Limb (tissue), 2 donors: Measurements from ENCODE around the gene RAPGEF1.

Experiments used
- DNase-seq, 2 donors: peaks; one replicate each; pipeline ENCODE4 v3.0.0-alpha.2; 2016; ENCODE audit errors: extremely low spot score in 2 of 2

The RAPGEF1 gene

DNA sequence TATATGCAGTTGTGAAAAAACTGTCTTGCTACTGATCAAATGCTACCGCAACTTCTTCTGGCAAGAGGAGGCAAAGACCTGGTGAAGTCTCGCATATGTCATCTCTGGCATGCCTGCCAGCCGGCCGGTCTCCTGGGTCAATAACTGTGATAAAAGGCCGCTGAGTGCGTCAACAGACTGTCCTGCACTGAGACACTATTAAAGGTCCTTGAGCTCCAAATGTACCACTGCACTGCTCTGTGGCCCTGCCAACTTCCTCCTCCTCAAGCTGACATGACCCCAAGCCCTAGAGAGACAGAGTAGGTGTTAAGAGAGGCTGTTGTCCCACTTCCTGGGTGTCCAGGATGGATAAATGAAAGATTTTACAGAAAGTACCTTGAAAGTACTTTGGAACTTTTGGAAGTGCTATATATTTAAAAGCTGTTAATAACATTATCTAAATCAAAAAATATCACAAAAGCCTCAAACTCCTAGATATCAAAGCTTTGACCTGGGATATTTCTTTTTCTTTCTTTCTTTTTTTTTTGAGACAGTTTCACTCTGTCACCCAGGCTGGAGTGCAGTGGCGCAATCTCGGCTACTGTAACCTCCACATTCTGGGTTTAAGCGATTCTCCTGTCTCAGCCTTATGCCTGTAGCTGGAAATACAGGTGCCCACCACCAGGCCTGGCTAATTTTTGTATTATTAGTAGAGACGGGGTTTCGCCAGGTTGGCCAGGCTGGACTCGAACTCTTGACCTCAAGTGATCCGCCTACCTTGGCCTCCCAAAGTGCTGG lies 31.5 kb downstream of the RAPGEF1 start:
- no peak for DNase-seq

DNA sequence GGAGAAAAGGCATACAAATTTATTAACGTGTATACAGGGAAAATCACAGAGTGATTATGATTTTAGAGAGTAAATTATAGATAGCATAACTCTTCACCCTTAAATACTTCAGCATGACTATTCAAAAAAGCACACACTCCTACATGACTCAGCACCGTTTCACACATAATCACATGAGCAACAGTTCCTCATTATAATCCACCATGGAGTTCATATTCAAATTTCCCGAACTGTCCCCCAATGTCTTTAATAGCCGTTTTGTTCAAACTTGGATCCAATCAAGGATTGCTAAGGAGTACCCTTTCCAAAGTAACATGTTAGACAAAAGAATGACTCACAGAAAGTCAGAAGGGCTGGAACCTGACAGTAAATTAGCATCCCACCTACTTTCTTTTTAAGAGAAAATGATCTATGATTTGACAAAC lies 32.1 kb downstream of the RAPGEF1 start:
- DNase-seq, result no peak

DNA sequence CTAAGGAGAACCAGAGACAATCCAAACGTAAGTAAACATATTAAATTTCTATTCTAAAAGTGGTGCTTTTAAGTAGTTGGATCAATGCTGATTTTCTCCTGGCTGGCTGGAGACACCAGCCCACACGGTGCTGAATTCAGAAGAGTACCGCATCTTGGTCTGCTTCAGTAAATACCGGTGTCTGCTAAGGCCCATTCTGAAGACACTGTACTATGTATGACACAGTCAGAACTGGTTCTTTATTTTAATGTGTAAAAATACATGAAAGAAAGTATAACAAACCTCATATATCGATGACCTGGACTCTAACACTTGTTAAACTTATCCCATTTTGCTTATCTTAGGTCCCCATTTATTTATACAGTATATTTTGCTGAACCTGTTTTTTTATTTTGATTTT lies 32.8 kb downstream of the RAPGEF1 start:
- DNase-seq, result no peak

DNA sequence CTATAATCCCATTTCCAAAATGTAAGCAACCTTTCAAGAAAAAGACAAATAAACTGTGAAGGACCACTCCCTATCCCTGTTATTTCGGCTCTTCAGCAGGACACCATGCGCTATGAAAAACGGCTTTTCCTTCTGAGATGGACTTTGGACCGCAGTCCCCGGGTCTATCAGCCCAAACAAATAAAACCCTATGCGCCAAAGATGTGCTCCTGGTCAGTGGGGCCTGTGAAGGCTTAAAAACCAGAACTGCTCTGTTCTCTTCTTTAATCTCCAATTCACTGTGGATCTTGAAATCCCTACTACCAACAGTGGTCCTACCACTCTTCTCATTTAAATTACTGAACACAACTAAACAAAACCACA lies 33.3 kb downstream of the RAPGEF1 start:
- DNase-seq, result no peak

DNA sequence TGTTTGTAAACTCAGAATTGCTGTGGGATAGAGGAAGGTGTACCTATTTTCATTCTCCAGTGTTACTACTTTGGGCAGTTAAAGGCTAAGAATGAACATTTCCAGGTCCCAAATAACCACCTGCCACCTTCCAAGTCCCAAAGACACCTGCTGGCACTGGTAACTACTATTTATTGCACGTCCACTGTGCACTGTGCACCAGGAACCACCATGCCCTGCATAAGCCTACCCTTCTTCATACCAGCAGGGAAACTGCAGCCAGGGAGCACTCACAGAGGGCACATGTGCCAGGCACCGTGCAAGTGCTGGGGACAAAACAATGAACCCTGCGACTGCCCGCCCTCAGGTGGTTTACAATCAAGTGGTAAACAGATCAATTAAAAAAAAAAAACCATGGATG lies 34.9 kb downstream of the RAPGEF1 start:
- no peak for DNase-seq

DNA sequence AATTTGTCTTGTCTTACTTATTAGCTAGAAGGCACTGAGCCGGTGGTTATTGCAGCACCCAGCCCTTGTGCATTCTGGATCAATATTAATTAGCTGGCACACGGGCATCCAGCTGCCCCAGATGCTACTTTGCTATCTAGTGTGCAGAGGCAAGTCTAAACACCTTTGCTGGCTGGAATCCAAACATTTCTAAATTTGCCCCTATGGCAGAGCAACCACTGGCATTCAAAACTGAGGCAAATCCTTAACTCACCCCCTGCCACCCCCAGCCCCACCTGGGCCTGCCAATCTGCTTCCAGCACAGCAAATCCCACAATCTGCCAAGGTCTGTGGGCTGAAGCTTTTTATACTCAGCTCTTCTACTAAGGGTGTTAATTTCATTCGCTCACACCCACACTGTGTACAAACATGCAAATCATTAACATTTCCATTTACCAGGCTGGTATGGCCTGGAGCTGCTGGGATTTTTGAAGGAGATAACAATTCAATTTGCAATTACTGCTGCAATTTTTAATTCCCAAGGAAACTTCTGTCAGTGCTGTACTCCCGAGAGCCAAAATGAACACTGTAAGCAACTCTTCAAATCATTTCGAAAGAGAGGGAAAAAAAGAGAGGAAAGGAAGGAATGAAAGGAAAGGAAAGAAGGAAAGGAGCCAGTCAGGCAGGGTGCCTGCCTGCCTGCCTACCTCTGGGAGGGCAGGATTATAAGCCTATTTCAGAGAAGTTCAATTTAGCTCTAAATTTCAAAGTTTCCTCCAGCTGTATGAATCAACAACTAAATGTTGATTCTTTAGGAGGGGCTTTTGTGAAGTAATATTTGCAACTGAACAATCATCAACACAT lies 35.5 kb downstream of the RAPGEF1 start:
- peak in 1 of 2 donors; percentile 43 for DNase-seq

DNA sequence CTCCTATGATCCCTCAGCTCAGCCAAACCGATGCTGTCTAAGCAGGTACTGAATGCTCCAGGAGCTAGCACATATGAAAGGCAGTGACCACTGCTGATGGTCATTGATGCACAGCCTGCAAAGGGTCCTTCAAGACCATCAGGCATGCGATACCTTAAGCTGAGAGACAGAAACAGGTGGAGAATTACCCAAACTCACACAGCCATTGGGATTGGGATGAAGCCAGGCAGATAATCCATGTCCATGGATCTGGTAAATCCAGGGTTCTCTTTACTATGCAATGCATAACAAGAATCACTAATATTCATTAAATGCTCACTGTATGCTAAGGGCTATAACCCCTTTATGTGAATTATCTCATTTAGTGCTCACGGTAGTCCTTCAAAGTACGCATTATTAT lies 36.2 kb downstream of the RAPGEF1 start:
- no peak for DNase-seq

DNA sequence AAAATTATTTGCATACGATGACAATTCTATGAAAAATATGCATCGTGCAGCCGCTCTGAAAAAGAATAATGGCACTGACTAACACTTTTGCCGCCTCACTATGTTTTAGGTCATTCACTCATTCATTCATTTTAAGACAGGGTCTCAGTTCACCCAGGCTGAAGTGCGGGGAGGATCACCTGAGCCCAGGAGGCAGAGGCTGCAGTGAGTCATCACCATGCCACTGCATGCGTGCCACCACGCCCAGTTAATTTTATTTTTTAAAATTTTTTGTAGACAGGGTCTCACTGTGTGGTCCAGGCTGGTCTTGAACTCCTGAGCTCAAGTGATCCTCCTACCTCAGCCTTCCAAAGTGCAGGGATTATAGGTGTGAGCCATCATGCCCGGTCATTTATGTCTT lies 37.0 kb downstream of the RAPGEF1 start:
- no peak for DNase-seq

DNA sequence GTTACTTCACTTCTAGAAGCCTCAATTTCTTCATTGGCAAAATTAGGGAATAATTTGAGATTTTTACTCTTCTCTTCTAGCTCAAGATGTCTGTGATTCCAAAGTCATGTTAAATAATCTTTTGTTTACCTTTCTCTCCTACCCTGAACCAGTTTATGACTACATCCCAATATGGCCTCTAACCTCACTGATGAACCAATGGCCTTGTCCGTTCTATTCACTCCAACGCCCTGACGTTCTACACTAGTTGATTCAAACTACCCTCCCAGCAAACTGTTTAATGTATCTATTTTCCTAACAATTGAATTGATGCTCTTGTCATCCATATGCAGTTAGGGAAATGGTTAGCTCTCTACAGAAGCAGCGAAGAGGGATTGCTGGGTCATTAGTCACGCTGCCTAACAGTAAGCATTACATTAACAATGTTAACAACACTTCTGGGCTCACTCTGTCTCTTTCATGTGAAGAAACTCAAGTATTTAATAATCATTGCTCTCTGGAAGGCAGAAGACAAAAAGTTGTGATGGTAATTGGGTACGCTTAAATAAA lies 38.0 kb downstream of the RAPGEF1 start:
- no peak for DNase-seq

DNA sequence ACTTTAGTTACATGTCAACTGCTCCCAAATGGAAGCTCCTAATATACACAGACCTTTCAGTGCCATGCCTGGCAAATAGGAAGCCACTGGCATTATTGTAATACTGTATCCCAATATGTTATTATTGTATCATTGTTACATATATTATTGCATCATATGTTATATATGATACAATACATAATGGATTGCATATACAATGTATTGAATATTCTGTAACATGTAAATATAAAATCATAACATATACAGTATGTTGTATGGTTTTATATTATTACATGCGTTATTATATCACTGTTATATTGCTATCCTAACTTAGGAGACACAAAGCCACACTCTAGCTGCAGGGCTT lies 38.5 kb downstream of the RAPGEF1 start:
- DNase-seq, result no peak

DNA sequence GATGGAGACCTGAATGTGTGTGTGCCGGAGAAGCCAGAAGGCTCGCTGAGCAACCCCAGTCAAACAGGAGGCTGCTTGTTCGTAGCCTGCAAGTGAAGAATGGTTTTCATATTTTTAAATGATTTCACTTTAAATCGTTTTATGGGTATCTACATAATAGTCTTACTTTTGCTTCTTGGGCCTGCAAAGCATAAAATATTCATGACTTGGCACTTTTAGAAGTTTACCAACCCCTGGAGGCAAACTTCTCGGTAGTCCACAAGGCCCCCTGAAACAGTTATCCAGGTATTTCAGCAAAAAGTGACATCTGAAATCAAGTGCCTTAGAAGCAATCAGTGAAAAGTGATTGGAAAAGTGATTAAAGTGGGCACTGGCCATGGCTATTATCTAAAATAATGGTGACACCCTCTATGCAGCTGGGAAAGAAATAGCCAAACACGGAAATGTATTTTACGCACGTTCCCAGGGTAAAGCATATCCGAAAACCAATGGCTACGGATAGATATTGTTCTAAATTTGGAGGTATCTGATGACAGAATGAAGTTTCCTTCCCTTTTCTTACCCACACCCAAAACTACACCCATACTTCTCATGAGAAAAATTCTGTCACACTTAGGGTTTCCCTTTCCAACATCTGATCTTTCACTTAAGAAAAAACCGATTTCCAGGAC lies 39.0 kb downstream of the RAPGEF1 start:
- DNase-seq, result no peak

DNA sequence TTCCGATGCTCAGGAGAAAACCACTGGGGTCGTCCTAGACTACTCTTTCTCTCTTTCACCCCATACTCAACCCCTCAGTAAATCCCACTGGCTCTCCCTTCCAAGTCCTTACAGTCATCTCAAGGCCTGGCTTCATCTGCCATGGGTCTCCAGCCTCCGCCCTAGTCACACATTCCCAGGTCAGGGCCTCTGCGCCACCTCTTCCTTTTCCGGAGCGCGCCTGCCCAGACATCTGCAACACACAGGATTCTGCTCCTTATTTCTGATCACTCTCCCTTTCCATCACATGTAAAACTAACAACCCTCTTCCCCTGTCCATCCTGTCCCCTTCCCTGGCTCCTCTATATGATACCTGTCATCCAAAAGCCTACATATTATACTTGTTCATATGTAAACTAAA lies 39.8 kb downstream of the RAPGEF1 start:
- DNase-seq, result no peak

DNA sequence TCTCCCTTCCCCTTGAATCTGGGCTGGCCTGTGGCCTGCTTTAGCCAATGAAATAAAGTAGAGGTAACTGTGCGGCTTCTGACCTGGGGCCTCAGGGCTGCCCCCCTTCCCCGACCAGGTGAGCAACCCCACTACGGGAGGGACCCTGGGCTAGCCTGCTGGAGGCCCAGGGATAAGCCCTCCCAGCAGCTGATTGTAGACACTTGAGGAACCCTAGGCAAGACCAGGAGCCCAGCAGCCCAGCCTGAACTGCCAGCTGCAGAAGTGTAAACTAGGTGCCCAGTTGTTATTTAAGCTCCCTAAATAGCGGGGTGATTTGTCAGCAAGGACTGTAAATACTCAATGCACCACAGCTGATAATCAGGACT lies 41.3 kb downstream of the RAPGEF1 start:
- DNase-seq, result no peak

DNA sequence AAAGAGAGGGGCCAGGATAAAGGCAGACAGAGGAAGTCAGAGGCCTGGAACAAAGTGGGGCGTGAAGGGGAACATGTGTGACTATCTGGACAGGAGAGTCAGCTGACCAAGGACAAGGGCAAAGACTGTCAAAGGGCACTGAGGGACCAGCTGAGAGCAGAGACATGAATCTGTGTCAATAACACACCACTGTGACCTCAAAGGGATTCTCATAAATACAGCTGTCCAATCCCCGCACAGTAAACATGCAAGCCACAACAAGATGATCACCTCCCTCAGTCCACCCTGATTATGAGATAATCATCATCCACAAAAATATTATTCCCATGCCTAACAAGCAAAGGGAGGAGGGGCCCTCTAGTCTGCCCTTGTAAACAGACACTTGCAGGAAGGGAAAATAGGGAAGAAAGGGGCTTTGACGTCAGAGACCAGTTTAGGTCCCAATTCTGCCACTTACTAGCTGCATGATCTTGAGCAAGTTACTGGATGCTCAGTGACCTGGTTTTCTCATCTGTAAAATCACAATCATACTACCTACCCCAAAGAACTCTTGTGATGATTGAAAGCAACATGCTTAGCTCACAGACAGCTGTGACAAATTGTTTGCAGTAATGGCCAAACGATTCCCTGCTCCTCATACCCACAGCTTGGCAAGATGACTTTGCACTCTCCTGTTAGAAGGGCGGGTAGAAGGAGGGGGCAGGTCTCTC lies 41.8 kb downstream of the RAPGEF1 start:
- no peak for DNase-seq

DNA sequence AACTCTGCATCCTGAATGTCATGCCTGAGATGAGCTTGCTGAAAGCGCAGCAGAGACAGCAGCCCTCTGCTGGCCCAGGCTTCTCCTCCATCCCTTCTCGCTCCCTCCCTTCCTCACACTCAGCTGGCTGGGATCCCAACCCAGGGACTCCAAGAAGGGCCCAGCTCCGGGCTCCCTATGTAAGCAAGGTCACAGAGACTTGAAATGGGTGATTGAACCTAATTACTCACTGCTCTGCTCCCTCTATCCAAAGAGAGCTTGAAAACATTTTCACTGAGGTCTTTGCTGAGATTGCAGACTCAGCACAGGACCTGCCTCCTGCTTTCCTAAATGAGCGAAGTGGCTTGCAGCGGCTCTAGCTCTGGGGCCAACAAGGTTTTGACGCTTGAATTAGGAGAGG lies 42.8 kb downstream of the RAPGEF1 start:
- DNase-seq, result peak in 1 of 2 donors; percentile 58

DNA sequence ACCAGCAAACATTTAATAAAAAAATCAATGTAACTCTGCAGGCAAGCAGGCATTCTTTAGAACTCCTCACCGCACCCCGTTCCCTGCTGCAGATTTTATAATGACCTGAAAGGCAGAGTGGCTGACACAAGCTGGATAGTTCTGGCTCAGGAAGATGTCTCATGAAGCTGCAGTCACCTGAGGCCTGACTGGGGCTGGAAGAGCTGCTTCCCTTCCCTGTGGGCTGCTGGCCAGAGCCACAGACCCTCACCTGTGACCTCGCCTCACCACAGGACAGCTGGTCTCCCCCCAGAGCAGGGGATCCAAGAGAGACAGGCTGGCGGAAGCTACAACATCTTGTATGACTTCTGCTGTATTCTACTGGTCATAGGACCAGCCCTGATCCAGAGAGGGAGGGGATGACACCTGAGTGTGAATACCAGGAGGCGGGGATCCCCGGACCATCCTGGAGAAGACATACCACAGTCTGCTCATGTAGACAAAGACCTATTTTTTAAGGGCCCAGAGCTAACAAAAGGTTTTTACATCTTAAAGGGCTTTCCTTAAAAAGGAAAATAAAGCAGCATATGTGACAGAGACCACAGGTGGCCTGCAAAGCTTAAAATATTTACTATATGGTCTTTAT lies 43.9 kb downstream of the RAPGEF1 start:
- no peak for DNase-seq

DNA sequence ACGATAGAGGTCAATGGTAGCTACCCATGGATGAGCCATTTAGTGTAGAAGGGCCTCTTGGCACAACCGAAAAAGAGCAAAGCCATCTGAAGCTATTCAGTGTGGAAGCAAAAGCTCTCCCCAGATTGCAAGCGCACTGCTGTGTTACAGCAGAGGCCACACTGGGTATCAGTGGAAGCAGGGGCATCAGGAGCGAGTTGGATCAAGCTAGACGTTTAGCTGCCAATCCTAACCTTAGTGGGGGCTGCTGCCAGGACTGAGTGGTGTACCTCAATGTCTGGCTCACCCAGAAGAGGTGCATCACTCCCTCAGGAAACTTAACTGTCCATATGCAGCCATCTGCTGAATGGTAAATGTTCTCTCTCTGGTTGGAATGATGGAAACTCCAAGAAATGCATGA lies 44.5 kb downstream of the RAPGEF1 start:
- DNase-seq, result no peak

DNA sequence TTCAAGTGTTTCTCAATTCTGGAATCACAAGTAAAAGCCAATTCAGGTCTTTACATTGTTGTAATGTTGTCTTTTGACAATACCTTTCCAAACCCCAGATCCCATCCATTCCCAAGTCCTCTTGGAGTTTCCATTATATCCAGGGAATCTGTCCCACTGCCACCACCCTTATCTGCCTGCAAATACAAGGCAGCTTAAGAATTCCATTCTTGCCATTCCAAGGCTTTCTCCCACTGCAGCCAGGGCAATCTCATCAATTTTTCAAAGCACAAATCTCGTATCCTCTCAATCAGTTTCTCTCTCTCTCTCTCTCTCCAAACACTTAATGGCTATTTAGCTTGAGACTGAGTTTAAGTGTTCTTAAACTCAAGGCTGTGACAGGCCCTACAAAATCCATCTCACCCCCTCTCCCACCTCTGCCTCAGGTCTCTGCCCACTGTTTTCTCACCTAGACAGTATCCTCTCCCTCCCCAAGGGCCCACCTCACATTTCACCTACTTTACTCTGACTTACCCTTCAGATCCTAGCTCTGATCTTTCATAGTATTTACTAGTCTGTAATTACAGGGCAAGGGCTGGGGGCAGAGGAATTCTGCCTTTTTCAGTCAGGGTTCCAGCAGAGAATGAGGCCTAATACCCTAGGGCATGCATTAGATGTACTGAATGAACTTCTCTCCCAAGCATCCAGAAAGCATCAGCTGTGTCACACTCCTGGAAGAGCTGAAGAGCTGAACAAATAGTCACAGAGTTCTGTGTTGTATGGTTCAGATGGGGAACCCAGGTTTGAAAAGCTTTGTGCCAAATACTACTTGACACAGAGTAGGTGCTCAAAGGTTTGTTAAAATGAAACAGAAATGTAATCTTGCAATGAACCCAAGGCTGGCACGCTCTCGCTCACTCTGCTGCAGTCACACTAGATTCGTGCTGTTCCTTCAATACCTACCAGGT lies 46.0 kb downstream of the RAPGEF1 start:
- DNase-seq, result no peak

DNA sequence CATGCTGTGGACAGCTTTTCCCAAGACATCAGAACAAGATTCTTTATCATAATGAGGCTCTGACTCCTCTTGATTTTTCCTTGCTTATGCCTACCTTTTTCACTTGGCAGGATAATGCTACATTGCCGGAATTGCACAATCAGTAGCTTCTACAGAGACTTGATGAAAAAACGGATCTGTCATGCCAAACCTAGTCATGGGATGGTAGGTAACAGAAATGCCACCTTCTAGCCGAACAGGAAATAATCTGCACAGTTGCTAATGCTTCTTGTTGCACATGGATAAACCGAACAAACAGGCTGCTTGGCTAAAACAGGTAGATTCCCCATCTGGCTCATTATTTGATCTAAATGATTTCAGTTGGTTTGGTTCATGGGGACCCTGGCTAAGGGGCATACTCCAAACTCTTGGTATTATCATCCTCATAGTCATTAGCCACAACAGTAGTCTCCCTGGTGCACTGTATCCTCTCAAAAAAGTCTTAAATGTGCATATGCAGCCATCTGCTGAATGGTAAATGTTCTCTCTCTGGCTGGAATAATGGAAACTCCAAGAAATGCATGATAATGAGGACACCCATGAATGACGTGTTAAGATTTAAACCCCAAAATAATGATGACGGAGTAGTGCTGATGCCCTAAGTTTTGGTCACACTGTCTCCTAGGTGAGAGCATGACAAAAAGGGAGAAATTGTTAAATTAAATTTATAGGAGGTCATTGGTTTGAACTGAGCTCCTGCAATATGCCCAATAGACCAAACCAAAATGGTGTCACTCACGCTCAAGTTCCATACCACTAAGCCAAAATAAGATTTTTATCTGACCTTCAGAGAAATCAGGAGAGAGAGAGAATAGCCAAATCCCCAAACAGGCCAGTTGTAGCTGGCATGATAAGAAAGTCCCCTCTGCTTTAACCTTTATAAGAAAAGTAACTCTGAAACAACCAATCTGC lies 47.0 kb downstream of the RAPGEF1 start:
- no peak for DNase-seq
